Activated CD4-positive, alpha-beta T cell treated with anti-CD3 and anti-CD28 coated beads, Interleukin-10, Interleukin-2, amounts not matched to agents 100 ng/mL and 50 ng/mL, durations not matched to agents 16 hours and 8 hours (primary cell): ENCODE measurements around the gene B3GNT8.
"Not testable (repeated sequence)": the region's sequence is repeated elsewhere in the genome, so short reads cannot be mapped to it uniquely, and the experiment has no call there.

ENCODE experiments used
- DNase-seq: peaks from one replicate; pipeline ENCODE4 v3.0.0-alpha.2; 2020

Gene B3GNT8

GRCh38 chr19:41413947-41414346, 13.2 kb downstream of the B3GNT8 start:
- no peak for DNase-seq

- DNase-seq: no peak
Measured at GRCh38 chr19:41412953-41413352, 14.2 kb downstream of the B3GNT8 start.

DNA sequence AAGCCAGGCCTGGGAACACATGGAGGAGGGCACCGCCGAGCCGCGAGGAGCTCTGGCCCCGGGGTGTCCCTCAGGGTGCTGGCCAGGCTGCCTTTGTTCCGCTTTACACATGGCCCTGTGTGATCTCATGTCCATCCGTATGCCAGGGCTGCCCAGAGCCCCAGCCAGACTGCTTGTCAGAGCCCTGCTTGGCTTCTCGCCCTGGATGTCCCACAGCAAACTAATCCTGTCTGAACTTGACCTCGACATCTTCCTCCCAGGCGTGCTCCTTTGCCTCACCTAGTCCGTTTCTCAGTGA, 15.3 kb downstream of the B3GNT8 start:
- DNase-seq: no peak

DNA sequence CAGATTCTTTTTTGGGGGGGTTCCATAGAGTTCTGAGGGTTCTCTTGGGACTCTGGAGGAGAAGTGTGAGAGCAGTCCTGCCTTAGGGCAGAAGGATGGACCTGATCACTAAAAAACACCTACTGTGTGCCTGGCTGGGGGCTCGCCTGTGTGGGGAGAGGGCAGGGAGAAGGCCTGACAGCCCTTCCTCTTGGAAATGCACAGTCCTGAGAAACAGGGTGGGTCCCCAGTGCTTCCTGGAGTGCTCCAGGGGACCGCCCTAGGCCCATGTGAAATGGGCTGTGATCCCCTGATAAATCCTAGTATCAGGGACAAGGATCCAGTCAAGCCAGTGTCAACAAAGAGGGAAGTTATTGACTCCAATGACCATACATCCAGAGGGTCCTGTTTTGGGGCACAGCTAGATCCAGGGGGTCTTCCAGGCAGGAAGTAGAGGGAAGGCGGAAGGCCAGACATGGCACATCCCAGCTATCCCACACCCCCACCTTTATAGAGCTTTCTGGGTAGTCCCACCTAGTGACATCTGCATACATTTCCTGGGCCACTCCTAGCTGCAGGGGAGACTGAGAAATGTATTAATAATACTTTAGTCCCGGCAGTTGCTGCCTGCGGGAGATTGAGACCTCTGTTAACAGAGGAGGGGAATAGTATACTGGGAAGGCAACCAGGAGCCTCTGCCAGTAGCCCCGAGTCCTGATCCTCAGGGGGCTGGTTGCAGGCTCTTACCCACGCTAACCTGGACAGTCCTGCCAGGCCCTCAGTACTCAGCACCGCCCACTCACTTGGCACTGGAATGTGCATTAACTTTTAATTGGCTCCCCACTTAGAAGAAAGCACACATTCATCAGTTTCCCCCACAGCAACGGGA, 15.8 kb downstream of the B3GNT8 start:
- no peak for DNase-seq

- no peak for DNase-seq
Measured at GRCh38 chr19:41410336-41411054, 16.7 kb downstream of the B3GNT8 start.

- no peak for DNase-seq
Measured at GRCh38 chr19:41409288-41409687, 17.9 kb downstream of the B3GNT8 start.

GRCh38 chr19:41408846-41409245, 18.3 kb downstream of the B3GNT8 start:
- DNase-seq: not testable (repeated sequence)

DNA sequence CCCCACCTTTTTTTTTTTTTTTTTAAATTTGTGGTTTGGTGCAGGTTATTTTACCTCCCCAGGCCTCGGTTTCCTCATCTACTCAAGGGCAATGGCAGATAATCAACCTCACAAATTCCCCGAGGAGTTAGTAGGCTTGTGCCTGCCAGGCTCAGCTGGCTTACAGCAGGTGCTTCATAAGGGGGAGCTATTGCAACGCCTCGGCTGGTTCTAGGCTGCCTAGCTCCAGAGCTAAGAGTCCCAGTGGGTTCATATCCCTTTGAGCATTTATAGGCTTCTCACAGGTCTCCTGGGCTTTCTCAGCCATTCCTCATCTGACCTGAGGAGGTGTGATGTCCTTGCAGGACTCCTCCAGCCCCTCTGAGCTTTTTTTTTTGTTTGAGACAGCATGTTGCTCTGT, 18.9 kb downstream of the B3GNT8 start:
- DNase-seq: no peak

GRCh38 chr19:41407271-41407670, 19.9 kb downstream of the B3GNT8 start:
- no peak for DNase-seq

GRCh38 chr19:41405776-41406175, 21.4 kb downstream of the B3GNT8 start:
- DNase-seq: no peak

GRCh38 chr19:41403181-41403970, 23.8 kb downstream of the B3GNT8 start:
- no peak for DNase-seq

DNA sequence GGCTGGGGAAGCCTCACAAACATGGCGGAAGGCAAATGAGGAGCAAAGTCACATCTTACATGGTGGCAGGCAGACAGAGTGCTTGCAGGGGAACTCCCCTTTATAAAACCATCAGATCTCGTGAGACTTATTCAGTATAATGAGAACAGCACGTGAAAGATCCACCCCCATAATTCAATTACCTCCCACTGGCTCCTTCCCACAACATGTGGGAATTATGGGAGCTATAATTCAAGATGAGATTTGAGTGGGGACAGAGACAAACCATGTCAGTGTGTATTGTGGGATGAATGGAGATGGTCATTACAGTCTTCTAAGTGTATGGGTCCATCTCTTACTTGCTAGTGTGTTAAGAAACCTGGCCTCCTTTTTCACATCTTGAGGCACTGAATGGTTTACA, 25.2 kb downstream of the B3GNT8 start:
- no peak for DNase-seq

DNA sequence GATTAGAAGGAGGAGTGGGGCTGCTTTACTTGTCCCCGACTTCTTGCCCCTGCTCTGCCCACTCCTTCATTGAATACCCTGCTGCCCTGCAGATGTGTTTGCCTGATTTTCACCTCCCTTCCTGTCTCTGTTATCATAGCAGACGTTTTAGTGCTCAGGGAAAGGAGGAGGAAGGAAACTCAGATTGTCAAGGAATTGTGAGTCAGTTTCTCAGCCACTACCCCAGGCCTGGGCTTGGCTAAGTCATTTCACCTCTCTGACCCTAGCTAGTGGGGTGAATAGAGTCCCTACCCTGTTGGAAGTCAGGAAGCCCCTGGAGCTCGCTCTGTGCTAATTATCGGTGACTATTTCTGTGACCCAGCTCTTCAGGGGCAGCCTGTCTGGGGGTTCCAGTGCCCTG, 25.7 kb downstream of the B3GNT8 start:
- DNase-seq: no peak

- no peak for DNase-seq
Measured at GRCh38 chr19:41399525-41399924, 27.6 kb downstream of the B3GNT8 start.

GRCh38 chr19:41399091-41399490, 28.1 kb downstream of the B3GNT8 start:
- no peak for DNase-seq

GRCh38 chr19:41398598-41398997, 28.6 kb downstream of the B3GNT8 start:
- no peak for DNase-seq

- DNase-seq: no peak
Measured at GRCh38 chr19:41398050-41398418, 29.1 kb downstream of the B3GNT8 start.

DNA sequence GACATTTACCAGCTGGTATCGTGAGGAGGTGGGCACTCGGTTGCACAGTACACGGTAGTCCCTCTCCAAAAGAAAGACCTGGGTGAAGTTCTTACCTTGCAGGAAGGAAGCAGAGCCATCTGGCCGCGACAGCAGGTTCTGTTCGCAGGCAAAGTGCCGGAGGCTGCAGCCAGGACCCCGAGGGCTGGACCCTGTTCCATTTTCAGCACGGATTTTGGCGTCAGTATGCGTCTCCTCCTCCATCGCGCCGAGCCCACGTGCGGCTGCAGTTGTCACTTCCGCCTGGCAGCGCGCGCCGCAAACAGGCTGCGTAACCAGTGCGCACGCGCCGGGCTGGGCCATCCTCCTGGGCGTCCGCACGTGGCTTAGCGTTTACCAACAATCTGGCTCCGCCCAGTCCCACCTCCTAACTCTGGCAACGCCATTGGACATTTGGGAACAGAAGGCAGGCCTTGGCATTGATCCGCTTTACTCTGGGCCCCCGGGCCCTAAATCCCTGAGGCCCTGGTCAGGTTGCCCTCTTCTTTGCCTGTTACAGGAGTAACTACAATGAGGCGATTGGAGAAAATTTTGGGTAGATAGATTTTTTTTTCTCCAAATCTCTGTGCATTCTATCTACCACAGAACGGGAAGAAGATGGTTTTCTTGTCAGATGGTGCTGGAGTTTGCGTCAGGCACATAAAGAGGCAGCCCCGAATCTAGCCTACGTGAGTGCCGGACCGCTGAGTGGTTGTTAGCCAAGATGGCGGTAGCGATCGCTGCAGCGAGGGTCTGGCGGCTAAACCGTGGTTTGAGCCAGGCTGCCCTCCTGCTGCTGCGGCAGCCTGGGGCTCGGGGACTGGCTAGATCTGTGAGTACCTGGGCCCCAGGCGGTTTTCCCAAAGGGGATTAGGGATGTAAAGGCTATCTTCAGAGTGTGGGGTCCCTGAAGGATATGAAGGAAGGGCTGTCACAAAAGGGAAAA, 29.8 kb downstream of the B3GNT8 start, which contains the start of the genes BCKDHA and EXOSC5:
TSS of gene BCKDHA (plus strand) at position 733 of the 964 bp plus-strand sequence. CDS start at position 743, 10 bp downstream.
TSS of gene EXOSC5 (minus strand) at position 274 of the 964 bp plus-strand sequence. CDS start at position 243, 31 bp downstream.
- peak; percentile 100 for DNase-seq

DNA sequence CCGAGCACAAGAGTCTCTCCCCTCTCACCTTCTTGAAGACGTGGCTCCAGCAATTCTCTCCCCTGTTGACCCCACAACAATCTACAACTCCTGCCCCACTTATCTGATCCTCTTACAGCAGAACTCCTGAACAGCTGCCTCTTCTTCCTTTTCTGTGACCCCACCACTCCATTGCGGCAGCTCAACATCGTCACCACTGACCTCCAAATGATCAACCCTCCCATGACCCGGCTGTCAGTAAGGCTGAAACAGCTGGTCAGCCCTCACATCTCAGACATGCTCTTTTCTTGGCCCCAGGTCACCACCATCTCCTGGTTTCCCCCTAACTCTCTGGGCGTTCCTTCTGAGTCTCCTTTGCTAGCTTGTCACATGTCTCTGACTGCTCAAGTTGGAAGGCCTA, 31.8 kb downstream of the B3GNT8 start:
- no peak for DNase-seq

DNA sequence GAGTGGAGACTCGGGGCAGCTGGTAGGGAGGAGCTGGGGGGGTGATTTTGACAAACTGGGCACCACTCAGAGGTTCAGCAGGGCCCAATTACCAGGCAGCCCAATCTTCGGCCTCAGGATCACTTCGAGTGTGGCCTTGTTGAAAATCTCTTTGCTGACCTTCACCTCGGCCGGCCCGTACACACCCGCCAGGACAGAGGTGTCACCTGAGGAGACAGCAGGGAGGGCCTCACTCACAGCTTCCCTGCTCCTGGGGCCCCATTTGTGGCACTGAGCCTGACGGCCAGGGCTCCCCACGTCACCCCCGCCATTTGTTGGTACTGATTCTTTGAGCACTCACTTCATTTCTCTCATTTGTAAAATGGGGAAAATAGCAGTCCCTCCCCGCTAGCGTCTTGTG, 34.4 kb downstream of the B3GNT8 start:
- DNase-seq: no peak

GRCh38 chr19:41391618-41392017, 35.6 kb downstream of the B3GNT8 start:
- DNase-seq: no peak

DNA sequence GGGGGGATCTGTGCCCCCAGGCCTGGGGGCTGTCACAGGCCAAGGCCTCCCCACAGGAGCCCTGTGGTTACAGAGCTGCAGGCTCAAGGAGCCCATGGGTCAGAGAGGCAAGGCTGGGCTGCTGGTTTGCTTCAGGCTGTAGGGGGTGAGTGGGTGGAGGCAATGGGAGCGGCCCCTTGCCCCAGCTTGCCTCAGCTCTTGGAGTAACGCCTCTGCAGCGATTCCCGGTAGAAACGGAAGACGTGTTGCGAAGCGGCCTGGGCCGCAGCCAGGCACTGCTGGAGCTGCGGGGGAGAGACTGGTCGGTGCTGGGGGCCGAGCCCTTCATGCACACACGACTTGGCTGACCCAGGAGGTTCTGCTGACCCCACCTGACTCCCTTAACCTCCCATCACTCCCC, 40.7 kb downstream of the B3GNT8 start:
- DNase-seq: no peak
